Panc1 (cell line): ENCODE data around the gene PTRHD1. TPM values are rescaled to one million over a fixed set of nuclear protein-coding genes. Genes with fewer than 3 reads are reported as not detected.

Source experiments
- ATAC-seq: fragments of 200-7000 bp; cut with Tn5 transposase; 2 replicates; pipeline ENCODE4 v1.9.1; 2020; ENCODE audit warnings: mild to moderate bottlenecking, moderate library complexity
- BruUV-seq: library from RNA; stranded (reverse); fragments of 400-500 nt; replicated peaks from 2 replicates; lab custom pipeline; 2021; lab: Mats Ljungman, UMichigan
- CTCF ChIA-PET: fragments of 300-600 bp; sonication (Branson Sonifier 250); formaldehyde crosslinking; loops from one replicate; lab custom pipeline; 2022; ENCODE audit warnings: antibody characterized with exemption; lab: Charles Lee
- POLR2A ChIA-PET: fragments of 300-600 bp; sonication (Branson Sonifier 250); formaldehyde crosslinking; loops from one replicate; lab custom pipeline; 2022; ENCODE audit warnings: antibody characterized with exemption; lab: Charles Lee
- DNase-seq: peaks from one replicate; pipeline ENCODE4 v3.0.0-alpha.2; 2010; ENCODE audit warnings: low read depth, low spot score
- H3K27ac ChIP-seq: 2 replicates; pipeline ENCODE4 v1.5.1; 2011; ENCODE audit warnings: mild to moderate bottlenecking, low read length, inconsistent platforms
- H3K27me3 ChIP-seq: fragments of 200-500 bp; sonication (Bioruptor generic); 2 replicates; pipeline ENCODE4 v1.6.0; 2014; ENCODE audit warnings: low read length, inconsistent platforms; ENCODE audit not compliant: control insufficient read depth, insufficient read depth
- H3K36me3 ChIP-seq: fragments of 200-500 bp; sonication (Bioruptor generic); 2 replicates; pipeline ENCODE4 v1.5.1; 2014; ENCODE audit warnings: inconsistent platforms, mild to moderate bottlenecking, low read length, moderate library complexity; ENCODE audit not compliant: control insufficient read depth, insufficient read depth
- H3K4me1 ChIP-seq: 2 replicates; pipeline ENCODE4 v1.5.1; 2011; ENCODE audit warnings: inconsistent platforms, mild to moderate bottlenecking, low read length, moderate library complexity; ENCODE audit not compliant: control insufficient read depth, insufficient read depth
- H3K4me3 ChIP-seq, 2 experiments: 2 replicates each; pipeline ENCODE4 v1.5.1; 2011 to 2012; ENCODE audit warnings: low read depth in 2 of 2, low read length in 2 of 2, mild to moderate bottlenecking in 2 of 2, inconsistent platforms in 1 of 2, moderate library complexity in 1 of 2
- H3K9me3 ChIP-seq: fragments of 200-500 bp; sonication (Bioruptor generic); 2 replicates; pipeline ENCODE4 v1.5.1; 2014; ENCODE audit warnings: low read depth, mild to moderate bottlenecking, inconsistent platforms, low read length, moderate library complexity; ENCODE audit not compliant: control insufficient read depth, insufficient read depth
- CTCF ChIP-seq: fragments of 450-650 bp; IDR thresholded peaks from 2 replicates; pipeline ENCODE4 v1.5.1; 2017; ENCODE audit warnings: mild to moderate bottlenecking
- POLR2AphosphoS5 ChIP-seq: IDR thresholded peaks from 2 replicates; pipeline ENCODE4 v1.6.1; 2012; ENCODE audit warnings: mild to moderate bottlenecking, low read depth, low read length, moderate library complexity
- REST ChIP-seq, 2 experiments: IDR thresholded peaks; 2 replicates each; pipeline ENCODE4 v1.6.1; 2011 to 2012; ENCODE audit warnings: low read depth in 2 of 2, control low read depth in 1 of 2, low read length in 1 of 2, mild to moderate bottlenecking in 1 of 2, moderate library complexity in 1 of 2; ENCODE audit not compliant: insufficient read depth in 1 of 2
- SIN3A ChIP-seq: IDR thresholded peaks from 2 replicates; pipeline ENCODE4 v1.6.1; 2012; ENCODE audit warnings: low read depth, mild to moderate bottlenecking, low read length, moderate library complexity, borderline replicate concordance; ENCODE audit not compliant: insufficient read depth
- TCF7L2 ChIP-seq: IDR thresholded peaks from 2 replicates; pipeline ENCODE4 v1.6.1; 2011; ENCODE audit warnings: mild to moderate bottlenecking, low read depth, low read length, inconsistent platforms
- in situ Hi-C: cut with HindIII; loops from 2 replicates; pipeline ENCODE4 v1.10.0; 2016; ENCODE audit warnings: low sequenced_read_pairs, low pct_unique_long_range_greater_than_20kb
- intact Hi-C: fragments of 100-400 bp; cut with micrococcal nuclease; formaldehyde crosslinking; loops from one replicate; pipeline ENCODE4 v1.10.0; 2022; ENCODE audit not compliant: unreplicated experiment
- total RNA-seq: library from RNA; stranded (reverse); gene quantifications from one replicate; pipeline ENCODE4 v1.2.1, GENCODE V29; 2021; ENCODE audit not compliant: unreplicated experiment

Gene PTRHD1
- total RNA-seq, 1 experiment from 2014 or later, result 55.1 TPM

- ChIA-PET POLR2A (no interaction called here), CTCF (no interaction called here)
- Histone ChIP-seq H3K27ac (no peak overlapping the region), H3K4me3 (no peak overlapping the region), H3K9me3 (no peaks in the 10 kb centered on the region), H3K27me3 (no peaks in the 10 kb centered on the region), H3K4me1 (peaks cover 4% of the 10 kb centered on the region; the same call in 1 of the 2 replicates), H3K36me3 (peaks cover 21% of the 10 kb centered on the region)
- intact Hi-C loops (no loop called here), in situ Hi-C loops (no loop called here)
- no TSS peak for BruUV-seq
- TF ChIP-seq POLR2AphosphoS5 (peak; percentile 16; the same call in 1 of the 2 replicates), REST (IDR thresholded peaks at IDR 0.05; ENCODE audit: insufficient read depth in 1 of 2, low read depth in 2 of 2, low read length in 1 of 2) (no peak)
- ATAC-seq (no peak), DNase-seq (no peak)
Measured at GRCh38 chr2:24821433-24821891, 28.3 kb upstream of the PTRHD1 start.

GRCh38 chr2:24820598-24821432 lies 27.6 kb upstream of the PTRHD1 start:
- BruUV-seq, result no TSS peak
- ATAC-seq, result no peak
- Histone ChIP-seq H3K4me1 (no peaks in the 10 kb centered on the region; the same call in 1 of the 2 replicates), H3K36me3 (peaks cover 21% of the 10 kb centered on the region), H3K27ac (no peak overlapping the region), H3K27me3 (no peaks in the 10 kb centered on the region), H3K4me3 (no peak overlapping the region), H3K9me3 (no peaks in the 10 kb centered on the region)
- ChIA-PET CTCF (no interaction called here), POLR2A (no interaction called here)
- TF ChIP-seq POLR2AphosphoS5 (peak; percentile 19; the same call in 1 of the 2 replicates), TCF7L2 (no peak)
- intact Hi-C loops, result no loop called here
- in situ Hi-C loops, result no loop called here
- no peak for DNase-seq

GRCh38 chr2:24820175-24820513 lies 27.0 kb upstream of the PTRHD1 start:
- no peak for TF ChIP-seq CTCF
- no peak for TF ChIP-seq REST (IDR thresholded peaks at IDR 0.05; ENCODE audit: insufficient read depth in 1 of 2, low read depth in 2 of 2, low read length in 1 of 2)
- no peak for TF ChIP-seq SIN3A
- TF ChIP-seq TCF7L2, result no peak
- TF ChIP-seq POLR2AphosphoS5, result no peak
- Histone ChIP-seq H3K36me3 (peaks cover 21% of the 10 kb centered on the region), H3K27ac (no peak overlapping the region), H3K9me3 (no peaks in the 10 kb centered on the region), H3K27me3 (no peaks in the 10 kb centered on the region), H3K4me3 (no peak overlapping the region), H3K4me1 (no peaks in the 10 kb centered on the region)
- in situ Hi-C loops, result no loop called here
- DNase-seq (no peak), ATAC-seq (no peak)
- CTCF ChIA-PET, result no interaction called here
- BruUV-seq, result no TSS peak
- POLR2A ChIA-PET, result no interaction called here
- intact Hi-C loops, result no loop called here
